Nephron (organoid): Measurements from ENCODE around the gene LCE2B.
"Not testable (repeated sequence)": the region's sequence is repeated elsewhere in the genome, so short reads cannot be mapped to it uniquely, and the experiment has no call there.

Experiments used
- H3K27ac Mint-ChIP-seq, 3 experiments: 2 replicates each; pipeline ENCODE4 v1.8.0; 2020; ENCODE audit warnings: mixed read lengths in 3 of 3, mild to moderate bottlenecking in 2 of 3, moderate library complexity in 1 of 3
- H3K27me3 Mint-ChIP-seq: 2 replicates; pipeline ENCODE4 v1.8.0; 2021; ENCODE audit warnings: low read depth, mild to moderate bottlenecking, moderate library complexity, mixed read lengths
- H3K36me3 Mint-ChIP-seq: 2 replicates; pipeline ENCODE4 v1.8.0; 2020; ENCODE audit warnings: low read depth, mixed read lengths
- H3K4me1 Mint-ChIP-seq: 2 replicates; pipeline ENCODE4 v1.8.0; 2020; ENCODE audit warnings: mixed read lengths
- H3K4me3 Mint-ChIP-seq, 3 experiments: 2 replicates each; pipeline ENCODE4 v1.8.0; 2020; ENCODE audit warnings: mild to moderate bottlenecking in 3 of 3, mixed read lengths in 3 of 3, moderate library complexity in 2 of 3
- H3K9me3 Mint-ChIP-seq: 2 replicates; pipeline ENCODE4 v1.8.0; 2020; ENCODE audit warnings: mixed read lengths
- TF ChIP-seq, protein P1 (sequence below), 3 experiments: fragments of 200-600 bp; sonication (generic); IDR thresholded peaks; one replicate each; pipeline ENCODE4 v1.5.0; 2021; ENCODE audit warnings: antibody characterized with exemption in 3 of 3; ENCODE audit not compliant: unreplicated experiment in 3 of 3

Gene LCE2B

DNA sequence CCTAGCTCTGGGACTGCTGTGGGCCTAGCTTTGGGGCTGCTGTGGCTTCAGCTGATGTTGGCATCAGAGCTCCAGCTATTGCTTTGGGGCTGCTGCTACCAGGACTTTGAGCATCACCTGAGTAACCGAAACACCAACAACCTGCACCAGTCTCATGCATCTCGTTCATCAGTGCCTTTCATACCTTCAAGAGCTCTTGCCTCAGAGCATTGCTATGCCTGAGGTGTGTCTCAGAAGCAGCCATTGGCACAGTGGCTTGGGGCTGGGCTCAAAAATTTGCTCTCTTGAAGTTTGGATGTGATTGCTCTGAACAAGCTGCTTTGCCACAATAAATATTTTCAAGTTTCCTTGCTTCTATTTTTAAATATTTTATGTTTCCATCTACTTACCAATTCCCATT, 29.5 kb upstream of the LCE2B start:
- H3K4me3 Mint-ChIP-seq, result no peak overlapping the region
- no peak overlapping the region for H3K27ac Mint-ChIP-seq
- TF ChIP-seq, protein P1, sequence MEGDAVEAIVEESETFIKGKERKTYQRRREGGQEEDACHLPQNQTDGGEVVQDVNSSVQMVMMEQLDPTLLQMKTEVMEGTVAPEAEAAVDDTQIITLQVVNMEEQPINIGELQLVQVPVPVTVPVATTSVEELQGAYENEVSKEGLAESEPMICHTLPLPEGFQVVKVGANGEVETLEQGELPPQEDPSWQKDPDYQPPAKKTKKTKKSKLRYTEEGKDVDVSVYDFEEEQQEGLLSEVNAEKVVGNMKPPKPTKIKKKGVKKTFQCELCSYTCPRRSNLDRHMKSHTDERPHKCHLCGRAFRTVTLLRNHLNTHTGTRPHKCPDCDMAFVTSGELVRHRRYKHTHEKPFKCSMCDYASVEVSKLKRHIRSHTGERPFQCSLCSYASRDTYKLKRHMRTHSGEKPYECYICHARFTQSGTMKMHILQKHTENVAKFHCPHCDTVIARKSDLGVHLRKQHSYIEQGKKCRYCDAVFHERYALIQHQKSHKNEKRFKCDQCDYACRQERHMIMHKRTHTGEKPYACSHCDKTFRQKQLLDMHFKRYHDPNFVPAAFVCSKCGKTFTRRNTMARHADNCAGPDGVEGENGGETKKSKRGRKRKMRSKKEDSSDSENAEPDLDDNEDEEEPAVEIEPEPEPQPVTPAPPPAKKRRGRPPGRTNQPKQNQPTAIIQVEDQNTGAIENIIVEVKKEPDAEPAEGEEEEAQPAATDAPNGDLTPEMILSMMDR (IDR thresholded peaks at IDR 0.05; ENCODE audit: unreplicated experiment in 3 of 3), result no peak
- no peaks in the 10 kb centered on the region for H3K36me3 Mint-ChIP-seq
- H3K27me3 Mint-ChIP-seq, result no peaks in the 10 kb centered on the region
- no peaks in the 10 kb centered on the region for H3K4me1 Mint-ChIP-seq
- H3K9me3 Mint-ChIP-seq, result peaks cover 24% of the 10 kb centered on the region

DNA sequence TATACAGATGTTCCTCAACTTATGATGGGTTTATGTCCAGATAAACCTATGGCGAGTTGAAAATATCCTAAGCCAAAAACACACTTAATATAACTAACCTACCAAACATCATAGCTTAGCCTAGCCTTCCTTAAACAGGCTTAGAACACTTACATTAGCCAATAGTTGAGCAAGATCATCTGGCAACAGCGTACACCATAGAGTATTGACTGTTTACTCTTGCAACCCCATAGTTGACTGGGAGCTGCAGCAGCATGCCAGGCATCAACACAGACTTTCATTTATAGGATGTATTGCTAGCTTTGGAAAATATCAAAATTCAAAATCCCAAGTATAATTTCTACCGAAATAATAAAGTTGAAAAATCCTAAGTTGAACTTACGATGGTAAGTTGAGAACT, 28.2 kb upstream of the LCE2B start:
- Mint-ChIP-seq H3K36me3 (no peaks in the 10 kb centered on the region), H3K4me1 (no peaks in the 10 kb centered on the region), H3K27ac (no peak overlapping the region), H3K27me3 (no peaks in the 10 kb centered on the region), H3K4me3 (no peak overlapping the region), H3K9me3 (peaks cover 26% of the 10 kb centered on the region)
- TF ChIP-seq, protein P1 (IDR thresholded peaks at IDR 0.05; ENCODE audit: unreplicated experiment in 3 of 3), result no peak

DNA sequence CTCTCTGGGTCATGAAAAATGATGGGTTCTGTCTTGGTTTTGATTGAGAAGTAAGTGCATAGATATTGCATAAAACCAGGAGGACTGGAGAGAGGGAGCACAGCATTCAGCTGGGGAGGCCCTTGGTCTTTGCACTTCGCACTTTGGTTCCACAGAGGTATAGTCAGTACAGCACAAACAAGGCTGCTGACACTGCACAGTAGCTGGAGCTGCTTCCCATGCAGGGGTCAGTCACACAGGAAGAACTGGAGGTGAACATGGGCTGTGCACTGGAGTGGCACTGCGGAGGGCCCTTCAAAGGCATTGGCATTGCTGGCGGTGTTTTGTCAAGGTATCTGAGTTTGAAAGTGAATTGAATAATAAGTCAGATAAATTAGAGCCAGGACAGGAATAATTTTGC, 27.3 kb upstream of the LCE2B start:
- TF ChIP-seq, protein P1 (IDR thresholded peaks at IDR 0.05; ENCODE audit: unreplicated experiment in 3 of 3), result no peak
- Mint-ChIP-seq H3K36me3 (no peaks in the 10 kb centered on the region), H3K27me3 (no peaks in the 10 kb centered on the region), H3K27ac (no peak overlapping the region), H3K4me3 (no peak overlapping the region), H3K4me1 (no peaks in the 10 kb centered on the region), H3K9me3 (peaks cover 25% of the 10 kb centered on the region)

GRCh38 chr1:152663098-152663497, 22.8 kb upstream of the LCE2B start, which contains the start of gene LCE2D:
Gene LCE2D (plus strand): TSS chr1:152663380. CDS start chr1:152664106, 726 bp downstream.
- H3K9me3 Mint-ChIP-seq, result peaks cover 30% of the 10 kb centered on the region
- no peaks in the 10 kb centered on the region for H3K36me3 Mint-ChIP-seq
- no peaks in the 10 kb centered on the region for H3K4me1 Mint-ChIP-seq
- H3K27ac Mint-ChIP-seq, result no peak within 1 kb of the TSS
- no peak within 1 kb of the TSS for H3K4me3 Mint-ChIP-seq
- H3K27me3 Mint-ChIP-seq, result no peaks in the 10 kb centered on the region
- TF ChIP-seq, protein P1 (IDR thresholded peaks at IDR 0.05; ENCODE audit: unreplicated experiment in 3 of 3), result no peak

DNA sequence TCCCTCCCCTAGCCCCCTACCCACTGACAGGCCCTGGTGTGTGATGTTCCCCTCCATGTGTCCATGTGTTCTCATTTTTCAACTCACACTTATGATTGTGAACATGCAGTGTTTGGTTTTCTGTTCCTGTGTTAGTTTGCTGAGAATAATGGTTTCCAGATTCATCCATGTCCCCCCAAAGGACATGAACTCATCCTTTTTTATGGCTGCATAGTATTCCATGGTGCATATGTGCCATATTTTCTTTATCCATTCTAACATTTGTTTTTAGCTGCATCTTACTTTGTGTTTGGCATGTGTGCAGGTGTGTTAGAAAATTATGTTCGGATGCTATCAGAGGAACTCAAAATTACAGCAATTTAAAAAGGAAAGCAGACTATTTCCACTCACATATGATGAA, 19.8 kb upstream of the LCE2B start:
- H3K27ac Mint-ChIP-seq, H3K4me1 Mint-ChIP-seq, H3K36me3 Mint-ChIP-seq, H3K27me3 Mint-ChIP-seq, H3K4me3 Mint-ChIP-seq: not testable (repeated sequence)
- H3K9me3 Mint-ChIP-seq, result peaks cover 34% of the 10 kb centered on the region

DNA sequence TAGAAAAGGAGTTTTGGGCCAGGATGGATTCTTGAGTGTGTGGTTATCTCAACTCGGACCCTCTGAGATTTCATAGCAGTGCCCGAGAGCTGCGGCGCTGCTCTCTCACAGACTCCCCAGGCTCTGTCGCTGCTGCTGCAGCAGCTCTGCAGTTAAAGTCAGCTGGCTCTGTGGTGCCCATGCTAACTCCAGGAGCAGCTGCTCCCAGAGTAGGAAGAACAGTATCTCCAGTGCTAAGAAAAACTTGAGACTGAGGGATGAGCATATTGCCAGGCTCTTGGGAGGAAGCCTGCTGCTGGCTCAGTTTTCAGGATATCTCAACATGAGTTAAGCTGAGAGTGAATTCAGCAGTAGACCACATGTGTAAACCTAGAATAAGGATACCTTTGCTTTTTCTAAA, 18.3 kb upstream of the LCE2B start:
- H3K27ac Mint-ChIP-seq, result no peak overlapping the region
- H3K9me3 Mint-ChIP-seq, result peaks cover 34% of the 10 kb centered on the region
- H3K4me3 Mint-ChIP-seq, result no peak overlapping the region
- no peaks in the 10 kb centered on the region for H3K4me1 Mint-ChIP-seq
- H3K27me3 Mint-ChIP-seq, result no peaks in the 10 kb centered on the region
- TF ChIP-seq, protein P1 (IDR thresholded peaks at IDR 0.05; ENCODE audit: unreplicated experiment in 3 of 3), result no peak
- H3K36me3 Mint-ChIP-seq, result no peaks in the 10 kb centered on the region
